ENCODE measurements around the gene TAF7L. TPM values are rescaled to one million over a fixed set of nuclear protein-coding genes. Genes with fewer than 3 reads are reported as not detected.

TAF7L gene
- polyA plus RNA-seq, 3 donors from 2014 or later, result not detected

DNA sequence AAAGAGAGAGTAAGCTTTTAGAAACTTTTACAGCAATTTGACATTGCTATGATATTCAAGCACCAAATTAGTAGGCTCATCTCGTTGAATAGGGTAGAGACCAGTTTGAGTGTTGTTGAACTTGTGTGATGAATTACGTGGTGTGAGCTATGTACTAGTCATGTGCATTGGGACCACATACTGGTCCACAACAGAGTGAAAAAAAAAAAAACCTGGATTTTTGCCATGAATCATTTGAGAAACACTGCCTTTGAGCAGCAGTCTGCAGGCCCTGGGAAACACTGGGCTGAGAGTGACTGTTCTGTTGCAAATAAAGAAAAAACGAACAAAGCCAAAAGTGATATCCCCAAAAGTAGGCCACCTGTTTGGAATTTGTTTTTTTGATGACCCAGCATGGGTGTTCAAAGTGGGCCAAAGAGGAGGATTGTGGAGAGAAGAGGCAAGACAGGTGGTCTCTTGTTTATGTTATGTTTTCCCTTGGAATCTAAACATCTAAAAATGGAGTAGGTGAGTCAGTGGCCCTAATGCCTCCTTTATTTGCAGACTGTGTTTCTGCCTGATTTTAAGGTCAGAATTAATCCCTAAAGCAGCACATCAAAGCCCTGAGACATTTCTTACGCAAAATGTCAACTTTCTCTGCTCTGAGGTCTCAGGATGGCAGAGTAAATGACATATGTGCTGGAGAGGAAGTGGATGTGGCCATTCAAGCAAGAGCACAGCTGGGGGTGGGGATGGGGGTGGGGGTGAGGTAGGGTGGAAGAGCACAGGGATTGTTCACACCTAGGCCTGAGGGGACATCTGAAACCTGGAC lies 33.5 kb downstream of the TAF7L start:
- H3K4me3 Mint-ChIP-seq, result peak overlapping the region in 1 of 5 donors; percentile 45
- no peaks in the 10 kb centered on the region for H3K36me3 Mint-ChIP-seq
- H3K4me1 Mint-ChIP-seq, result peaks cover 13 to 34% of the 10 kb centered on the region in 2 donors
- peak in 1 of 3 donors; percentile 19 for DNase-seq
- H3K9me3 Mint-ChIP-seq, result no peaks in the 10 kb centered on the region
- peak overlapping the region in 3 of 6 donors; percentile 30 to 85 (median 69) for H3K27ac Mint-ChIP-seq
- peaks cover 0 to 7% (median 2%) of the 10 kb centered on the region in 3 donors for H3K27me3 Mint-ChIP-seq (ENCODE audit: low read depth in 3 of 3)

DNA sequence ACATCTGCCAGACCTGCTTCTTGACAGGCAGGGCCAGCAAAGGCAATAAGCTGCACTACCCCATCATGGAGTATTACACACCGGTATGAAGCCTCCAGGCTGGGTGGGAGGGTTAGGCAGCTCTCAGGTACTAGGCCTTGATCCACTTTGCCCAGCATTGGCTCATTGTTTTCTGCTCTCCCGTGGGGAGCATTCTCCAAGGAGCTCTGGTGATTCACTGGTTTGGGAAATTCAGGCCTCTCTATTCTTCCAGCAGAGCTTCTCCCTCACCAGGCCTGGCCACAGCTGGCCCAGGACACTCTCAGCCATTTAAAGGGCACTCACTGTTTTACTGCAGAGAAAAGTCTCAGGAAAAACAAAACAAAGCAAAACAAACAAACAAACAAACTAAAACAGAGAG lies 38.5 kb downstream of the TAF7L start:
- no peak for DNase-seq
- Mint-ChIP-seq H3K36me3 (no peaks in the 10 kb centered on the region), H3K4me3 (no peak overlapping the region), H3K4me1 (peaks cover 3 to 9% of the 10 kb centered on the region in 2 donors), H3K9me3 (no peaks in the 10 kb centered on the region), H3K27me3 (ENCODE audit: low read depth in 3 of 3) (peaks cover 0 to 5% (median 0%) of the 10 kb centered on the region in 3 donors), H3K27ac (no peak overlapping the region)

- Mint-ChIP-seq H3K4me1 (no peaks in the 10 kb centered on the region), H3K9me3 (no peaks in the 10 kb centered on the region), H3K27me3 (ENCODE audit: low read depth in 3 of 3) (peaks cover 0 to 2% (median 0%) of the 10 kb centered on the region in 3 donors), H3K4me3 (no peak overlapping the region), H3K27ac (no peak overlapping the region), H3K36me3 (no peaks in the 10 kb centered on the region)
- DNase-seq, result no peak
These were observed 49.6 kb downstream of the TAF7L start for GRCh38 chrX:101241531-101241930.

- no peaks in the 10 kb centered on the region for H3K36me3 Mint-ChIP-seq
These were observed 54.1 kb downstream of the TAF7L start for GRCh38 chrX:101237041-101237440.

DNA sequence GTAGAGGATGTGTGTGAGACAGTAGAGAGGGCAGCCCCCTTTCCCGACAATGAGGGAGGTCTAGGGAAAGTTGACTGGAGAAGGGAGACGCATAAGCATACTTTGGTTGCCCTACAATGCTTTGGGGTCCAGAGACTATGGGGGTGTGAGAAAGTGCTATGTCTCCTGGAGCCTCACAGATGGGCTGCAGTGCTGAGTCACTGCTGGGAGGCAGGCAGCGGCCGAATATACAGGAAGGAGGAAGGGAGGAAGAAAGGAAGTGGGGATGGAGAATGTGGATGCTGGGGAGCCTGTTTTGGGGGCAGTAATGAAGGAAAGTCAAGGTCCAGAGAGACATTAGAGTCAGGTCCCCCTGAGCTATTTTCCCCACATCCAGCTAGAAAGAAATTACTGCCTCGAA lies 58.8 kb downstream of the TAF7L start:
- DNase-seq, result no peak
- no peaks in the 10 kb centered on the region for H3K4me1 Mint-ChIP-seq
- H3K4me3 Mint-ChIP-seq, result no peak overlapping the region
- no peak overlapping the region for H3K27ac Mint-ChIP-seq
- no peaks in the 10 kb centered on the region for H3K36me3 Mint-ChIP-seq
- peaks cover 0 to 5% (median 3%) of the 10 kb centered on the region in 3 donors for H3K27me3 Mint-ChIP-seq (ENCODE audit: low read depth in 3 of 3)
- H3K9me3 Mint-ChIP-seq, result no peaks in the 10 kb centered on the region

More at GRCh38 chrX:101237041-101237440, 54.1 kb downstream of the TAF7L start:
- no peaks in the 10 kb centered on the region for H3K9me3 Mint-ChIP-seq
- H3K27ac Mint-ChIP-seq, result no peak overlapping the region
- DNase-seq, result no peak
- H3K27me3 Mint-ChIP-seq (ENCODE audit: low read depth in 3 of 3), result peaks cover 0 to 3% (median 2%) of the 10 kb centered on the region in 3 donors
- H3K4me1 Mint-ChIP-seq, result no peaks in the 10 kb centered on the region
- H3K4me3 Mint-ChIP-seq, result no peak overlapping the region

DNA sequence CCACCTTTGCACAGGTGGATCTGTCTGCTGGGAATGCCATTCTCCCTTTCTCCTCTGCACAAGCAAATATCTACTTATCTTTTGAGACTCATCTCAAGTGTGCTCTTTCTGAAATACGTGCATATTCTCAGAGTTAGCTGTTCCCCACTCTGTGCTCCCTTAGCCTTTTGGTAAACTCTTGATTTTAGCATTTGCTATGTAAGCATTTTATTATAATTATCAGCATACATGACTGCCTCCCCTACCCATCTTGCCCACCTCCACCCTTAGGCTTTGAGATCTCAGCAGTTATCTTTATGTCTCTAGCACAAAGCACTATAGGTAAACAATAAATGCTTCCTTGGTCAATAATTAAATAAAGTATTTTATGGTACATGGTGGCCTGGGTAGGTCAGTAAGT lies 60.1 kb downstream of the TAF7L start:
- Mint-ChIP-seq H3K9me3 (no peaks in the 10 kb centered on the region), H3K36me3 (no peaks in the 10 kb centered on the region), H3K4me1 (no peaks in the 10 kb centered on the region)

GRCh38 chrX:101230636-101231035 lies 60.5 kb downstream of the TAF7L start:
- DNase-seq, result no peak
- H3K4me3 Mint-ChIP-seq, result no peak overlapping the region
- H3K36me3 Mint-ChIP-seq, result no peaks in the 10 kb centered on the region
- H3K4me1 Mint-ChIP-seq, result no peaks in the 10 kb centered on the region
- peaks cover 0 to 5% (median 3%) of the 10 kb centered on the region in 3 donors for H3K27me3 Mint-ChIP-seq (ENCODE audit: low read depth in 3 of 3)
- no peak overlapping the region for H3K27ac Mint-ChIP-seq
- H3K9me3 Mint-ChIP-seq, result no peaks in the 10 kb centered on the region

More for the DNA sequence above, 60.1 kb downstream of the TAF7L start:
- no peak overlapping the region for H3K27ac Mint-ChIP-seq
- H3K27me3 Mint-ChIP-seq (ENCODE audit: low read depth in 3 of 3), result peaks cover 0 to 5% (median 3%) of the 10 kb centered on the region in 3 donors
- DNase-seq, result no peak
- no peak overlapping the region for H3K4me3 Mint-ChIP-seq

DNA sequence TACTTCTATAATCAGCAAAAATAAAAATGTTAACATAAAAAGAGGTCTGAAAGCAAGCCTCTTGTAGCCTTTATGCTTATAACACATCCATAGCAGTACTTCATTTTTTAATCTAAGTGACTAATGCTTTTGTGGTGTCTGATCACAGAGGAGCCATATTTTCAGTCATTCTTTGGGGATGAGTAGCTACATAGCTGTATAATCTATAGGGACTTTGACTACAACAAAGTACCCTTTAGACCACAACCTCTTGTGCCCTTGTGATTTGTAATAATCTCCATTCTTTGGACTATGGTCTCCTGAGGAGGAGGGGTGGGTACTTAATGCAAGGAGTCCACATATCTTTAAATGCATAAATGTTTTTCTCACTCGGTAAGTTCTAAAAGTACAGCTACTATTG lies 62.0 kb downstream of the TAF7L start:
- Mint-ChIP-seq H3K9me3 (no peaks in the 10 kb centered on the region), H3K36me3 (no peaks in the 10 kb centered on the region), H3K4me3 (no peak overlapping the region)

DNA sequence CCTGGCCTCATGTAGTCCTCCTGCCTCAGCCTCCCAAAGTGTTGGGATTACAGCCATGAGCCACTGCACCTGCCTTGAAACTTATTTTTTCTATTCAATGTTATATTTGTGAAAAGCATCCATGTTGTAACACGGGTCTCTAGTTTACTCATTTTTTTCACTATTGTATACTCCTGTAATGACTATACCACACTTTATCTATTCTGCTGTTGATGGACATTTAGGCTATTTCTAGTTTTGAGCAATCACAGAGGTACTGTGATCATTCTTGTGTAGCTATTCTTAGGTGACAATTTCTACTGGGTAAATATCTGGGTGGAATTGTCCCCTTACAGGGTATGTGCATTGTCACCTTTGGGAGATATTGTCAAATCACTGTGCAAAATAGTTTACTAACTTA lies 67.9 kb downstream of the TAF7L start:
- Mint-ChIP-seq H3K9me3 (no peaks in the 10 kb centered on the region), H3K27ac (no peak overlapping the region), H3K4me1 (no peaks in the 10 kb centered on the region), H3K36me3 (no peaks in the 10 kb centered on the region), H3K27me3 (ENCODE audit: low read depth in 3 of 3) (peaks cover 0 to 6% (median 2%) of the 10 kb centered on the region in 3 donors), H3K4me3 (no peak overlapping the region)
- no peak for DNase-seq

More for the DNA sequence above, 62.0 kb downstream of the TAF7L start:
- DNase-seq, result no peak
- no peaks in the 10 kb centered on the region for H3K4me1 Mint-ChIP-seq
- H3K27me3 Mint-ChIP-seq (ENCODE audit: low read depth in 3 of 3), result peaks cover 3 to 5% (median 3%) of the 10 kb centered on the region in 3 donors
- no peak overlapping the region for H3K27ac Mint-ChIP-seq

DNA sequence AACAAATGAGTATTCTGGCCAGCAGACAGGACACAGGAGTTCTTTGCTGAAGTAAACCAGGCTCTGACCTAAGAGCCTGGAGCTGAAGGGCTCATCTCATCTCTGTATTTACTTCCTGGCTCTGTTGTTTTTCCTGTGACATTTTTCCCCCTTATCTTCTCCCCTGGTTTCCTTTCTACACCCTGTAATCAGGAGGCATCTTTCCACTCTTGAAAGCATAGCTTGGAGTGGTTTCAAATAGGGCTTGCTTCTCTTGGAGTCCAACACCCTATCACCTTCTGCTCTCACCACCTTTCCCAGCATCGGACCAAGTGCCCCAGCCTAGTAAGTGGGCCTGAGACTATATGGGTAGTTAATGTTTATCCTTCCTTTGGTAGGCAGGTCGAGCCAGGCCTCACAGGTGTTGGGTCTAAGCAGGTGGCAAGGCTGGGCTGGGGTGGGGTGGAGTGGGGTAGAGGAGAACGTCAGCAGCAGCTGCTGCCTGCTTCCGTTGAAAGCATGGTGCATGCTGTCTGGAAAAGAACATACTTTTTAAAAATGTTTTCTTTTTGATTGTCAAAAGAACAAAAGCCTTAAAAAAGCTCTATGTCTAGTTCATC lies 70.4 kb downstream of the TAF7L start:
- DNase-seq, result no peak
- no peaks in the 10 kb centered on the region for H3K36me3 Mint-ChIP-seq
- no peaks in the 10 kb centered on the region for H3K4me1 Mint-ChIP-seq
- peaks cover 0 to 8% (median 8%) of the 10 kb centered on the region in 3 donors for H3K27me3 Mint-ChIP-seq (ENCODE audit: low read depth in 3 of 3)
- no peaks in the 10 kb centered on the region for H3K9me3 Mint-ChIP-seq
- no peak overlapping the region for H3K4me3 Mint-ChIP-seq
- no peak overlapping the region for H3K27ac Mint-ChIP-seq

GRCh38 chrX:101219864-101220346 lies 71.2 kb downstream of the TAF7L start:
- Mint-ChIP-seq H3K4me1 (no peaks in the 10 kb centered on the region), H3K4me3 (no peak overlapping the region), H3K27ac (no peak overlapping the region), H3K9me3 (no peaks in the 10 kb centered on the region), H3K27me3 (ENCODE audit: low read depth in 3 of 3) (peaks cover 0 to 10% (median 8%) of the 10 kb centered on the region in 3 donors), H3K36me3 (no peaks in the 10 kb centered on the region)
- DNase-seq, result no peak

DNA sequence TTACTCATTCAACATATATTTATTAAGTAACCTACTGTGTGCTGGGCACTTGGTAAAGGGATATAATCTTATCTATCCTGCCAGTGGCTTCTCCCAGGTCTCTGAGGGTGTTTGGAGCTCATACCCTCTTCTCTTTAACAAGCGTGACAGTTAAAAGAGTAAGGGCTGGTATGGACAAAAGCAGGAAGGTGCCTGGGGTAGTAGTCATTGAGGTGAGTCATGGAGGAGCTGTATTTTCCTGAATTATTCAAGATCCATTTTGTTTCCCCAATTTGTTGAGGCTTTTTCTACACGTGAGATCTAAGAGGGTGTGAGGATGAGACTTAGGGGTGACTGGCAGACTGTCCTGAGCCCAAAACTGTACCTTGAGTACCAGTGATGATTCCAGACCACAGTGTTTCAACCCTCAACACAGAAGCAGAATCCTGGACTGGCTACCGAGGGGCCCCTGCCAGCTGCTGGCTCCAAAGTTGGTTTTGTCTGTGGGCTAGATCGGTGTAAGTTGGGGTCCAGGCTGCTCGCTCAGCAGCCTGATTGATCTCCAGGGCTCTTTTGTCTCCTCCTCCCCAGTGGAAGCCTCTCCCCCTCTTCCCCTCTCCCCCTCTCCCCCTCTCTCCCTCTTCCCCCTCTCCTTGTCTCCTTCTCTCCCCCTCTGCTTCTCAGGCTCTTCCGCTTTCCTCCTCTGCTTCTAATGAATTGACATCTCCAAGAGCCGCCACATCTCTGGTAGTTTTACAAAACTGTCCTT lies 71.8 kb downstream of the TAF7L start, which contains the start of gene DRP2:
Gene DRP2 (plus strand): TSS at position 671 of the 748 bp plus-strand sequence. CDS start 11,862 bp downstream, outside the sequence.
- no peak within 1 kb of the TSS for H3K27ac Mint-ChIP-seq
- H3K4me3 Mint-ChIP-seq, result no peak within 1 kb of the TSS
- DNase-seq, result no peak
- H3K36me3 Mint-ChIP-seq, result no peaks in the 10 kb centered on the region
- no peaks in the 10 kb centered on the region for H3K4me1 Mint-ChIP-seq
- H3K9me3 Mint-ChIP-seq, result no peaks in the 10 kb centered on the region
- H3K27me3 Mint-ChIP-seq (ENCODE audit: low read depth in 3 of 3), result peaks cover 0 to 11% (median 5%) of the 10 kb centered on the region in 3 donors

All from immature natural killer cell (primary cell).